Measurements from ENCODE around the gene COG5. TPM values are rescaled to one million over a fixed set of nuclear protein-coding genes. Genes with fewer than 3 reads are reported as not detected.

The COG5 gene
- total and polyA plus RNA-seq, 9 of the 15 experiments (the other 6 are each of a cell fraction or from before 2014, with no cell fraction given), result 15.3 to 75.1 (median 56.4) TPM

DNA sequence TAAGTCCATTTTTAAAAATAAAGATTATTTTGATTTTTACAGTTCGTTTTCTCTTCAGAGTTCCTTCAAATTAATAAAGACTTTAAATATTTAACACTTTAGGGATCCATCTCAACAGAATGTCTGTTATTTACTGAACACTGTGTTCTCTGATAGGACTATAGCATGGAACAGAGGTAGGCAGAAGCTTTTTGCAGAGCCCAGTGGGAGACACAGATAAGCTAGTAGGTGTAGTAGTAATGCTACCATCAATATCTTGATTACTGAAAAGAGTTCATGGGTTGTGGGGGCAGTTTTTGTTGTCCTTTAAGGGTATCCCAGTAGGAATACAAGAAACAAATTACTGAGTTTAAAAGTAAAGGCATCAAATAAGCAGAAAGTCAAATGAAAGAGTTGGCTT is 254.4 kb downstream of the COG5 start:
- POLR2A ChIA-PET, result interaction anchor here (1.2 to 2.2 kb wide), 3 partner anchors 9 to 10 kb away, joined by 4 to 8 read pairs (median 6); no protein-coding TSS in a partner anchor
- no peak overlapping the region for H3K4me2 ChIP-seq (ENCODE audit: insufficient read depth, low read length)
- no peak overlapping the region; the same call in 2 of the 3 replicates for H3K27ac ChIP-seq (ENCODE audit: extremely low read depth, low read depth, low read length)
- FAIRE-seq, result no peak
- no peak overlapping the region for H2AFZ ChIP-seq (ENCODE audit: low read depth, low read length)
- intact Hi-C loops (cut with micrococcal nuclease), result no loop called here
- no peaks in the 10 kb centered on the region for H3K79me2 ChIP-seq (ENCODE audit: control insufficient read depth, insufficient read depth, low read length)
- H3K9ac ChIP-seq (ENCODE audit: insufficient read depth in 1 of 2, low read depth in 2 of 2, low read length in 2 of 2), result no peak overlapping the region; a peak in 1 of 4 replicates
- H3K4me1 ChIP-seq (replicated peaks in 1 of 2; ENCODE audit: control insufficient read depth in 2 of 2, insufficient read depth in 2 of 2, low read length in 2 of 2), result peaks cover 4 to 9% of the 10 kb centered on the region in 2 experiments; a peak in 2 of 5 replicates
- H3K9me1 ChIP-seq (ENCODE audit: control insufficient read depth, insufficient read depth, low read length), result no peaks in the 10 kb centered on the region
- ATAC-seq, result peak; percentile 86
- H3K27me3 ChIP-seq (ENCODE audit: control insufficient read depth in 2 of 2, insufficient read depth in 2 of 2, low read length in 2 of 2), result no peaks in the 10 kb centered on the region
- peaks cover 4% of the 10 kb centered on the region; the same call in 1 of the 3 replicates for H3K36me3 ChIP-seq (ENCODE audit: control insufficient read depth, insufficient read depth, low read length)
- CTCF ChIA-PET (ENCODE audit: low intra/inter-chr PET ratio), result no interaction called here
- DNase-seq (ENCODE audit: extremely low read depth in 1 of 4, low spot score in 3 of 4), result peak; percentile 26 to 72 (median 52)
- H4K20me1 ChIP-seq (replicated peaks; ENCODE audit: control insufficient read depth, insufficient read depth, low read length), result no peaks in the 10 kb centered on the region
- no peaks in the 10 kb centered on the region for H3K9me3 ChIP-seq (replicated peaks; ENCODE audit: control insufficient read depth, insufficient read depth, low read depth, low read length)
- in situ Hi-C loops (cut with MboI), result no loop called here
- H3K4me3 ChIP-seq, result no peak overlapping the region
- WGBS (ENCODE audit: insufficient coverage, low coverage, missing lambda C conversion rate), result 6% methylated on average over 1 of the region's 1 CpG
- no TSS peak for BruUV-seq (replicated peaks)
- TF ChIP-seq, protein P1, sequence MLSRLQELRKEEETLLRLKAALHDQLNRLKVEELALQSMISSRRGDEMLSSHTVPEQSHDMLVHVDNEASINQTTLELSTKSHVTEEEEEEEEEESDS (CRISPR knock-in tag; IDR thresholded peaks at IDR 0.05), result no peak
- TF ChIP-seq ZNF146 (CRISPR knock-in tag; IDR thresholded peaks at IDR 0.05; ENCODE audit: unreplicated experiment) (no peak), ZNF184 (CRISPR knock-in tag; IDR thresholded peaks at IDR 0.05) (no peak), CBFA2T3 (IDR thresholded peaks at IDR 0.05) (peak; percentile 86), POLR2AphosphoS5 (IDR thresholded peaks at IDR 0.05; ENCODE audit: control insufficient read depth, insufficient read depth, low read depth, low read length) (peak; percentile 66; the same call in 1 of the 2 replicates), HMGN3 (IDR thresholded peaks at IDR 0.05; ENCODE audit: borderline replicate concordance, extremely low read depth, insufficient read length, low read depth, low read length) (no peak), OTX1 (CRISPR knock-in tag; IDR thresholded peaks at IDR 0.05) (no peak), BRD4 (IDR thresholded peaks at IDR 0.05) (no peak), ZNF79 (CRISPR knock-in tag; IDR thresholded peaks at IDR 0.05; ENCODE audit: low read depth) (no peak), GTF2A2 (tag; IDR thresholded peaks at IDR 0.05) (no peak), ETV6 (IDR thresholded peaks at IDR 0.05; ENCODE audit: borderline replicate concordance in 1 of 2, low read depth in 2 of 2, low read length in 1 of 2) (no peak), ETV6 (CRISPR knock-in tag; IDR thresholded peaks at IDR 0.05; ENCODE audit: borderline replicate concordance) (no peak), SRSF9 (IDR thresholded peaks at IDR 0.05; ENCODE audit: borderline replicate concordance, low read depth, low read length) (no peak), MCM7 (IDR thresholded peaks at IDR 0.05) (no peak), POLR2H (tag; IDR thresholded peaks at IDR 0.05; ENCODE audit: low read depth) (no peak), ZSCAN29 (IDR thresholded peaks at IDR 0.05) (no peak), DDX20 (tag; IDR thresholded peaks at IDR 0.05; ENCODE audit: low read depth) (no peak), KHSRP (IDR thresholded peaks at IDR 0.05) (no peak)
- TF ChIP-seq, protein P2, sequence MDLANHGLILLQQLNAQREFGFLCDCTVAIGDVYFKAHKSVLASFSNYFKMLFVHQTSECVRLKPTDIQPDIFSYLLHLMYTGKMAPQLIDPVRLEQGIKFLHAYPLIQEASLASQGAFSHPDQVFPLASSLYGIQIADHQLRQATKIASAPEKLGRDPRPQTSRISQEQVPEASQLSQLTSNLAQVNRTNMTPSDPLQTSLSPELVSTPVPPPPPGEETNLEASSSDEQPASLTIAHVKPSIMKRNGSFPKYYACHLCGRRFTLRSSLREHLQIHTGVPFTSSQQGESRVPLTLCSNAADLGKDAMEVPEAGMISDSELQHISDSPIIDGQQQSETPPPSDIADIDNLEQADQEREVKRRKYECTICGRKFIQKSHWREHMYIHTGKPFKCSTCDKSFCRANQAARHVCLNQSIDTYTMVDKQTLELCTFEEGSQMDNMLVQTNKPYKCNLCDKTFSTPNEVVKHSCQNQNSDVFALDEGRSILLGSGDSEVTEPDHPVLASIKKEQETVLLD (IDR thresholded peaks at IDR 0.05), result no peak
- TF ChIP-seq, protein P3, sequence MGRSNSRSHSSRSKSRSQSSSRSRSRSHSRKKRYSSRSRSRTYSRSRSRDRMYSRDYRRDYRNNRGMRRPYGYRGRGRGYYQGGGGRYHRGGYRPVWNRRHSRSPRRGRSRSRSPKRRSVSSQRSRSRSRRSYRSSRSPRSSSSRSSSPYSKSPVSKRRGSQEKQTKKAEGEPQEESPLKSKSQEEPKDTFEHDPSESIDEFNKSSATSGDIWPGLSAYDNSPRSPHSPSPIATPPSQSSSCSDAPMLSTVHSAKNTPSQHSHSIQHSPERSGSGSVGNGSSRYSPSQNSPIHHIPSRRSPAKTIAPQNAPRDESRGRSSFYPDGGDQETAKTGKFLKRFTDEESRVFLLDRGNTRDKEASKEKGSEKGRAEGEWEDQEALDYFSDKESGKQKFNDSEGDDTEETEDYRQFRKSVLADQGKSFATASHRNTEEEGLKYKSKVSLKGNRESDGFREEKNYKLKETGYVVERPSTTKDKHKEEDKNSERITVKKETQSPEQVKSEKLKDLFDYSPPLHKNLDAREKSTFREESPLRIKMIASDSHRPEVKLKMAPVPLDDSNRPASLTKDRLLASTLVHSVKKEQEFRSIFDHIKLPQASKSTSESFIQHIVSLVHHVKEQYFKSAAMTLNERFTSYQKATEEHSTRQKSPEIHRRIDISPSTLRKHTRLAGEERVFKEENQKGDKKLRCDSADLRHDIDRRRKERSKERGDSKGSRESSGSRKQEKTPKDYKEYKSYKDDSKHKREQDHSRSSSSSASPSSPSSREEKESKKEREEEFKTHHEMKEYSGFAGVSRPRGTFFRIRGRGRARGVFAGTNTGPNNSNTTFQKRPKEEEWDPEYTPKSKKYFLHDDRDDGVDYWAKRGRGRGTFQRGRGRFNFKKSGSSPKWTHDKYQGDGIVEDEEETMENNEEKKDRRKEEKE (IDR thresholded peaks at IDR 0.05; ENCODE audit: borderline replicate concordance in 1 of 2, control insufficient read depth in 1 of 2, low read depth in 2 of 2, low read length in 1 of 2), result no peak
